ENCODE measurements around the gene CAMK4. TPM values are rescaled to one million over a fixed set of nuclear protein-coding genes. Genes with fewer than 3 reads are reported as not detected.

The CAMK4 gene
- total and polyA plus RNA-seq, 2 of the 8 experiments (the other 6 are each of a cell fraction or from before 2014, with no cell fraction given): 1.8 to 8.3 TPM

DNA sequence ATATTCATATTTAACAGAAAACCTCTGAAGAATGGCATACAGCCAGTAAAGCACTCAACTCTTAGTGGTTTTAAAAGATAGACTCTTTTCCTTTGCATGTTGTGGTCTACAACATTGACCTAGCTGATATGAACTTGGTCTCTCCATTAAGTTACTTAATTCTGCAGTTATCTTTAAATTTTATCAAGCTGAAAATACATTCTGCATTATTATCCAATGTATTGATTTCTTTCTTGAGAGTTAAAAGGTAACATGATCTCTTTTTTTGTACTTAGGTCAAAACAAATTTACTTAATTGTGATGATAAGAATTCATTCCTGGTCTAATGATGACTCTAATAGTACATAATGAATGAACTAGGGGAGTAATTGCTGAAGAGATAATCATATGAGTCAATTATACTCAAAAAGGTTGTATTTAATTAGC lies 155.2 kb downstream of the CAMK4 start:
- no peak overlapping the region for H2AK5ac ChIP-seq (ENCODE audit: low read depth, low read length)
- no peaks in the 10 kb centered on the region for H3K27me3 ChIP-seq (replicated peaks in 1 of 4; ENCODE audit: control insufficient read depth in 3 of 4, extremely low read depth in 1 of 4, insufficient read depth in 3 of 4, low read length in 3 of 4)
- no peak overlapping the region for H3K23ac ChIP-seq (ENCODE audit: insufficient read length)
- H2BK120ac ChIP-seq (replicated peaks; ENCODE audit: low read depth, low read length): no peak overlapping the region
- H3K9me3 ChIP-seq (ENCODE audit: insufficient read depth in 2 of 2, low read depth in 1 of 2, low read length in 1 of 2): no peaks in the 10 kb centered on the region
- no peak for DNase-seq (ENCODE audit: low read depth in 1 of 2, low spot score in 2 of 2)
- no peaks in the 10 kb centered on the region for H3K79me1 ChIP-seq (ENCODE audit: low read depth, low read length)
- no peaks in the 10 kb centered on the region for H3K23me2 ChIP-seq (ENCODE audit: low read depth, low read length)
- H4K8ac ChIP-seq (ENCODE audit: extremely low read depth, insufficient read depth, low read length): no peak overlapping the region
- H3K36me3 ChIP-seq (ENCODE audit: control insufficient read depth in 2 of 4, insufficient read depth in 4 of 4, low read length in 3 of 4): no peaks in the 10 kb centered on the region
- H4K20me1 ChIP-seq (replicated peaks in 1 of 2; ENCODE audit: control insufficient read depth in 1 of 2, insufficient read depth in 2 of 2, low read length in 2 of 2): no peaks in the 10 kb centered on the region
- POLR2A ChIA-PET (ENCODE audit: partially characterized antibody): no interaction called here
- CTCF ChIA-PET (ENCODE audit: partially characterized antibody): interaction anchor here (1.1 kb wide), 1 partner anchor 222 kb away, joined by 3 read pairs; no protein-coding TSS in a partner anchor
- H3K14ac ChIP-seq (ENCODE audit: insufficient read length): no peak overlapping the region
- H3K27ac ChIP-seq (ENCODE audit: low read depth, low read length): no peak overlapping the region
- H3K4ac ChIP-seq (replicated peaks; ENCODE audit: insufficient read length, low read depth, low read length): no peak overlapping the region
- no peak for FAIRE-seq
- no peak overlapping the region for H2BK20ac ChIP-seq (ENCODE audit: low read length)
- no peak overlapping the region for H2BK5ac ChIP-seq (ENCODE audit: low read depth, low read length)
- no peak overlapping the region for H3K18ac ChIP-seq (ENCODE audit: extremely low read depth, low read length)
- H3K79me2 ChIP-seq (ENCODE audit: control insufficient read depth in 1 of 2, insufficient read depth in 2 of 2, low read length in 2 of 2): no peaks in the 10 kb centered on the region
- H2BK15ac ChIP-seq (ENCODE audit: low read length): no peak overlapping the region
- H3K4me2 ChIP-seq (ENCODE audit: insufficient read depth in 1 of 2, low read depth in 2 of 2, low read length in 2 of 2): no peak overlapping the region
- no peak overlapping the region for H4K91ac ChIP-seq (replicated peaks; ENCODE audit: insufficient read length, low read length)
- H4K5ac ChIP-seq (ENCODE audit: insufficient read length, low read depth, low read length): no peak overlapping the region
- H3K9ac ChIP-seq (replicated peaks in 1 of 4; ENCODE audit: extremely low read depth in 1 of 4, low read depth in 3 of 4, low read length in 3 of 4): no peak overlapping the region
- no peak overlapping the region for H2AFZ ChIP-seq (ENCODE audit: low read length)
- no peaks in the 10 kb centered on the region for H3K4me1 ChIP-seq (replicated peaks in 1 of 4; ENCODE audit: control insufficient read depth in 3 of 4, insufficient read depth in 4 of 4, low read length in 3 of 4)
- no peak overlapping the region for H3K4me3 ChIP-seq (ENCODE audit: extremely low read depth in 1 of 4, insufficient read depth in 2 of 4, low read depth in 3 of 4, low read length in 4 of 4)
- no peak overlapping the region for H2BK12ac ChIP-seq (ENCODE audit: low read depth, low read length)
- no peak overlapping the region for H3K56ac ChIP-seq (replicated peaks; ENCODE audit: insufficient read length, low read depth, low read length)
- TF ChIP-seq ZNF274 (IDR thresholded peaks at IDR 0.05; ENCODE audit: borderline replicate concordance, extremely low read depth, low read length) (no peak), SP4 (IDR thresholded peaks at IDR 0.05; ENCODE audit: low read length) (no peak), SUZ12 (IDR thresholded peaks at IDR 0.05; ENCODE audit: low read length) (no peak), MAFK (IDR thresholded peaks at IDR 0.05; ENCODE audit: low read depth, low read length) (no peak), CREB1 (IDR thresholded peaks at IDR 0.05) (no peak), EGR1 (IDR thresholded peaks at IDR 0.05; ENCODE audit: borderline replicate concordance, low read depth, low read length) (no peak), POLR2AphosphoS5 (IDR thresholded peaks at IDR 0.05; ENCODE audit: low read depth, low read length) (no peak), EP300 (IDR thresholded peaks at IDR 0.05; ENCODE audit: borderline replicate concordance in 1 of 2, low read depth in 2 of 2, low read length in 2 of 2) (no peak), CHD1 (IDR thresholded peaks at IDR 0.05; ENCODE audit: low read depth, low read length) (no peak), RBBP5 (IDR thresholded peaks at IDR 0.05; ENCODE audit: borderline replicate concordance, low read depth, low read length) (no peak), SIN3A (conservative IDR thresholded peaks at IDR 0.05 in 1 of 2, IDR thresholded peaks at IDR 0.05 in 1 of 2; ENCODE audit: low read depth in 1 of 2, low read length in 2 of 2) (no peak), BCL11A (IDR thresholded peaks at IDR 0.05; ENCODE audit: low read depth in 2 of 2, low read length in 2 of 2) (no peak), SP1 (IDR thresholded peaks at IDR 0.05; ENCODE audit: low read depth, low read length) (no peak), SAP30 (IDR thresholded peaks at IDR 0.05; ENCODE audit: insufficient read depth, insufficient replicate concordance, low read length) (no peak), KDM5A (IDR thresholded peaks at IDR 0.05; ENCODE audit: low read length) (no peak)
- TF ChIP-seq, protein P1, sequence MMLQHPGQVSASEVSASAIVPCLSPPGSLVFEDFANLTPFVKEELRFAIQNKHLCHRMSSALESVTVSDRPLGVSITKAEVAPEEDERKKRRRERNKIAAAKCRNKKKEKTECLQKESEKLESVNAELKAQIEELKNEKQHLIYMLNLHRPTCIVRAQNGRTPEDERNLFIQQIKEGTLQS (IDR thresholded peaks at IDR 0.05; ENCODE audit: insufficient read depth, low read depth, low read length): no peak

Measured in H1 (cell line).